GM18499 (cell line): ENCODE measurements around the gene TANGO2.

ENCODE experiments used
- ATAC-seq: cut with Tn5 transposase; IDR thresholded peaks from one replicate; pipeline ENCODE4 v1.9.1; 2021; ENCODE audit warnings: moderate number of reproducible peaks; ENCODE audit not compliant: insufficient read depth, unreplicated experiment

Gene TANGO2, protein sequence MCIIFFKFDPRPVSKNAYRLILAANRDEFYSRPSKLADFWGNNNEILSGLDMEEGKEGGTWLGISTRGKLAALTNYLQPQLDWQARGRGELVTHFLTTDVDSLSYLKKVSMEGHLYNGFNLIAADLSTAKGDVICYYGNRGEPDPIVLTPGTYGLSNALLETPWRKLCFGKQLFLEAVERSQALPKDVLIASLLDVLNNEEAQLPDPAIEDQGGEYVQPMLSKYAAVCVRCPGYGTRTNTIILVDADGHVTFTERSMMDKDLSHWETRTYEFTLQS

DNA sequence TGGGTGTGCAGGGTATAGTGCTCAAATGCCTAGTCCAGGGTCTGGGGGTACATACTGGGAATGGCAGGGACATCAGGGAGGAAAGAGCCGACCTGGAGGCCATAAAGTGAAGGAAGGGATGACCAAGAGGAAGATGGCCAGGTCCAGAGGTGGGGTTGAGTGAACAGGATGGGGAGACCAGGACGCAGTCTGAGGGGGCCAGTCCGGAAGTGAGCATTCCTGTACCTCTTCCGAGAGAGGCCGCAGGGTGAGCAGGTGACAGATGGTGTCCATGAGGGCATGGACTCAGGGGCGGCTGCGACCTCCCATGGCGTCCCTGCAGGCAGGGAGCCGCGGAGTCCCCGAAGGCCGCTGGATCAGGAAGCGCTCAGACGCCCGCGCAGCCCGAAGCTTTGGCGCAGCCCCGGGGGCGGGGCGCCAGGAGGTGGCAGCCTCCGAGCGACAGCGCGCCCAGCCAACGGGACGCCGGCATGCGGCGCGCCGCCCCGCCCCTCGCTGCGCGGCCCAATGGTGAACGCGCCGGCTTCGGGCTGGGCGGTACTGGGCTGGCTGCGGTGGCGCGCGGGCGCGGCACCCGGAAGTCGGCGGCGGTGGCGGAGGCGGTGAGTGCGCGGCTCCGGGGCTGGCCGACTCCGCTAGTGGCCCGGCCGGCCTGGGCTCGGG lies at the start of gene TANGO2:
TSS of gene TANGO2 (plus strand) at position 578 of the 663 bp plus-strand sequence. CDS start 15,689 bp downstream, outside the sequence.
- ATAC-seq = no peak

DNA sequence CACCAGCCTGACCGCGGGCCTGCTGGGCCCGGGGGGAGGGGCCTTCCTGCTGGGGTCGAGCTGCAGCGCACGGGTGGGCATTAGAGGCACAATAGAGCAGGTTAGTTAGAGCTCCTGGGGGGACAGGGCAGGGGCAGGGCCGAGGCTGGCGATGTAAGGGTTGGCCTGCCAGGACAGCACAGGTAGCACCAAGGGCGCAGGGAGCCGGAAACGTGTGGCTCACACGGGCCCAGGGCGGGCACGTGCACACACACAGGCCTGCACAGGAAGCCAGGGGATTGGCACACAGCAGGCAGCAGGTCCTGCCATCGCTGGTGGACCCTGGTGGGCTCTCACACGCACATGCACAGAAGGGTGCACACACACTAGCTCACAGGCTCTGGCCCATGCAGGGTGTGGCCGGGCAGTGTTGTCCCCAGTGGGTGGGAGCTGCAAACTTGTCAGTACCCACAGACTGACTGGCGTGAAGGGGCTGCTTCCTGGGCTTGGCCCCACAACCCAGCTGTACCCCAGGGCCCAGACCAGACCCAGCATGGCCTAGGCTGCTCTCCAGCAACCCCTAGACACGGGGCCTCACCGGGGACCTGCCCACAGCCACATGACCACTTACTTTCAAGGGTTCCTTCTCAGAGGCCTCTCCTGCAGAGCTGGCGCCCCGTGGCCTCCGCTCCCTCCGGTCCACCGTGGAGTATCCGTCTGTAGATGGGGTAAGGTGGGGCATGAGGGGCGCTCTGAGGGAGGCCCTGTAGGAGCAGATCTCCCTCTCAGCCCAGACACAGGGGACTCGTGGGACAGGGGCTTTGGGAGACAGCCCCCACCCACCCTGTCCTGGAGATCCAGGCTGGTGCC lies 49.4 kb upstream of the TANGO2 start:
- no peak for ATAC-seq

DNA sequence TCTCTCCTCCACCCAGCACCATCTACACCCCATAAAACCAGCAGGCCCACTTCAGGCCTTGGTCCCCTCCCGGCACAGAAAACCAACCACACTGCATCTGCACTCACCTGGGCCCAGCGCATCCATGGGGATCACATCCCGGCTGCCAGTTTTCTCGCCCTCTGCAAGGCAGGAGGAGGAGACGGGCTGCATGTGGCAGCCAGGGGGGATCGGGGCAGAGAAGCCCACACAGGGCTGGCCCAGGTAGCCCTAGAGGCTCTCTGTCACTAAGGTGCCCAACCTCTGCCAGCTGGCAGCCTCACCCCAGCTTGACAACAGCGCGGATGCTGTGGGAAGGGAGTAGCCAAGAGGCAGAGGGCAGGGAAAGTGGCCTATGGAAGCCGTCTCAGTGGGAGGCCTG lies 48.7 kb upstream of the TANGO2 start:
- ATAC-seq = no peak

DNA sequence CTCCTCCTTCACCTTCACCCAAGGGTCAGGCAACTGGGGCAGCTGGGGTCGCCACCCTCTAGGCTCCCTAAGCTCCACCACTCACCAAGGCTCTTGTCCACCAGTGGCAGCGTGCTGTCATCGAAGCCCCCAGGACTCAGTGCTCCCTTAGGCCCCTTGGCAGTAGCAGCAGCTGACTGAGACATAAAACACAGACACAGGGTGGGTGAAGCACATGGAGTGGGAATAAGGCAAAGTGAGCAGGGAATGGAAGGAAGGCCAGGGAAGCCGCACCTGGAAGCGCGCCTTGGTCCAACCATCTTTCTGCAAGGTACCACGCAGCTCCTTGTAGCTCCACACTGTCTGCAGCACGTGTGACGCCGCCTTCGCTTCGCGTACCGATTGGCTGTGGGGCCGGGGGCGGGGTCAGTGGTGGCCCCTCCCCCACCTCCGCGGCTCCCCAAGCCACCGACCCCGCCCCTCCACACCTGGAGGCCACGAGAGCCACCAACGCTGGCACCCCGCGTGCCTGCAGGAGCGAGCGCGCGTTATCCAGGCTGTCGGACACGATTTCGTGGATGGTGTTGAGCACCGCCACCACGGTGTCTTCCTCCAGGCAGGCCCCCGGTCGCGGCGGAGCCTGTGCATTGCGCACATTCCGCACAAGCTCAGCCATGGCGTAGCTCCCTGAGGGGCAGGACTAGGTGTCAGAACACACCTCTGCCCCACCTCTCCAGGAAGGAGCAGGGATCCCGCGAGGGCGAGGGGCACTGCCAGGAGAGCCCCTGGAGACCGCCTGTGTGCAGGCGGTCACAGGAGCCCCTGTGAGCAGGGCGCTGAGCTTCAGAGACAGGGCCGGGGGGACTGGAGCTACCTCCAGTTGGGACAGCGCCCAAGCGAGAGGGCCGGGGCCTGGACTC lies 48.0 kb upstream of the TANGO2 start:
- no peak for ATAC-seq

DNA sequence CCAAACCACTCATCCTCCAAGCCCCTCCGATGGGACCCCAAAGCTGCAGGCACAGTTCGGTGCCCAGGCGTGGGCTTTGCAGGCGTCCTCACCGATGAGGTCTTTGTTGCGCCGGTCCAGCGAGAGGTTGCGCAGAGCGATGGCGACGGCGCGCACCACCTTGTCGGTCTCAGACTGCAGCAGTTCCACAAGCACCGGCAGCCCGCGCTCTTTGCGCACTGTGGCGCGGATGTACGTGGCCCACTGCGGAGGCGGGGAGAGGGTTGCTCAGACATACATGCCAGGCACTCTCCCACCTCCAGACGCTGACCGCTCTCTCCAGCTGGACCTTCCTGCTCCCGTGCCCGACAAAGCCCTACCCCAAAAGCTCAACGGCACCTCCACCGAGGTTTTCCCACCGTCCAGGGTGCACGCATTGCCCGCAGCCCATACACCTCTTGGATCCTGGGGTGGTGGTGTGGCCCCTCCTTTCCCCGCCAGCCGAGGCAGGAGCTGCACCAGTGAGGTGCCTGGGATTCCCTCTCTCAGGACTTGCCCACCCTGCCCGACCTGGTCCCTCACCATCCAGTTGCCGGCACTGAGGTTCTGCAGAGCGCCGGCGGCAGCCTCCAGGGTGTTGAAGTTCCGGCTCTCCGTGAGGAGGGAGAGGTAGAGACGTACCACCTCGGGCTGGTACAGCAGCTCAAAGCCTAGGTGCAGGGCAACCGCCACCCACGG lies 47.2 kb upstream of the TANGO2 start:
- no peak for ATAC-seq

DNA sequence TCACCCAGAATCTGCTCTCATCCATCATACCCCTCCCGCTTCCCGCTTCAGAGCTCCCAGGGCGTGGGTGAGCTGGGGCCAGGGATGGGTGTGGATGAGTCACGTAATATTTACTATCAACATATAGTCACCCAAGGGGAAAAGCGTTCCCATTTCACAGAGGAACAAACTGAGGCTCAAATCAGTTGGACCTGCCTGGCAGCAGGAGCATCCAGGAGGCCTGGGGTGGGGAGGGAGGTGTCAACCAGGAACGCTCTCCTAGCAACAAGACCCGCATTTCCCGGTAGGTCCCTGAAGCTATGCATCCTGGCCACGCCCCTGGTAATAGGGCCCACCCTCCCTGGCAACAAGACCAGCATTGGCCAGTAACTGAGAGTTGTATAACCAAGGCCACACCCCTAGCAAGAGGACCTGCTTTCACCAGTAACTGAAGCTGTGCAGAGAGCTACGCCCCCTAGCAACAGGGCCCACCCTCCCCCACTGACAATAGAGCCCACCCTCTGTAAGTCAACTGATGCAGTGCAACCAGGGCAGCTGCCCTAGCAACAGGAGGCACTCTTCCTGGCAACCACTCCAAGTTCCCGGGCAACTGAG lies 46.5 kb upstream of the TANGO2 start:
- ATAC-seq = no peak

DNA sequence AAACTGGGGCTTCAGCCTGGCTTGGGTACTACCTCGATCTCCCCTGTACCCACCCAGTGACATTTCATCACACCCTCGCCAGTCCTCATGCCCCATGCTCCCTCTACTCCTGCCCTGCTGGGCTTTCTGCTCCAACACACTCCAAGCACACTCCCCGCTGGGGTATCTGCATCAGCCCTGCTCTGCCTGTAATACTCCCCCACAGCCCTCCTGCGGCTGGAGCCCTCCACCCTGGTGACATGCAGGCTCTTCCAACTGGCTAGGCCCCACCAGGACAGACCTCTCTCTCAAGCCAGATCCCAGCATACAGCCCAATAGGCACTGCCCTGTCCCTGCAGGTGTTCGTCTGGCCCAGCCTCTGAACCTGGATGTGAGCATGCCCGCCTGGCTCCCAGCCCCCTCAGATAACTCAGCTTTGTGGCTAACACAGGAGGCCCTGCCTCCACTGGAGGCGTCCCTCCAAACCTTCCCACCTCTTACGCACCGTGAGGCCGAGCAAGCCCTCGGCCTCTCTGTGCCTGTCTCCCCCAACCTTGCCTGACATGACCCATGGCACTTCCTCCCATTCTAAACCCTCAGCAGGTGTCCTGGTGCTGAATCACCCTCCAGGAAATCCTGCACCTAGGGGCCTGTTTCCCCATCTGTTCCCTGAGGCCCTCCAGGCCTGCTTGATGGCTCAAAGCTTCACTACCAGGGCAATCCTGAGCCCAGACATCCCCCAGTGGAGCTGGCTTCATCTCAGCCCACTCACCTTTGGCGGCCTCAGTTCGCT lies 45.8 kb upstream of the TANGO2 start:
- no peak for ATAC-seq

DNA sequence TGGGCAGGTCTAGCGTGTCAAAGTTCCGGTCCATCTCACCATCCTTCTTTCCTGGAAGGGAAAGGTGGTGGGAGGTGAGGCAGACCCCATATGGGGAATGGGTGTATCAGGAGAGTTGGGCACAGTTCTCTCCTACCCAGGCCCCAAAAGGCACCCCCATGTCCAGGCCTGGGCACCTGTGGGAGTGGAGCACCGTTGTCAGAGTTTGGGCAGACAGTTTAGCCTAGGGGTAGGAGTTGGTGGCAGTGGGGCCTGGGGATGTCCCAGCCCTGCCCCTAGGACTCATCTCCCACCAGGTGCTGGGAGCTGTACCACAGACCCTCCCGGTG lies 45.2 kb upstream of the TANGO2 start:
- no peak for ATAC-seq

DNA sequence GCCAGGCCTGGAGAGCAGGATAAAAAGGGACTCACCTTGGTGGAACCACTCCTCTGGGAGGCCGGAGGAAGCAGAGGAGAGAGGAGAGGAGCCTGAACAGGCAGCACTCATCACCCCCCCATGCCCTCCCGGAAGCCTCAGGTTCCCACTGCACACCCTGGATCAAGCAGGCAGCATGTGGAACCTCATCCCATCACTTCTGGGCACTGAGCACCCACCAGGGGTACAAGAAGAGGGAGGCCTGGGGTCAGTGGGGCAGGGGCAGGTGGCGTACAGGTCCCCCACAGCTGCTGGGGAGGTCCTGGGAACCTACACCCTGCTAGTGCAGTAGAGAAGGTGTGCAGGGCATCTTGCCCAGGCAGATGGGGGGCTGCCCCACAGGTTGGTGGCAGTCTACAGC lies 44.2 kb upstream of the TANGO2 start:
- no peak for ATAC-seq

DNA sequence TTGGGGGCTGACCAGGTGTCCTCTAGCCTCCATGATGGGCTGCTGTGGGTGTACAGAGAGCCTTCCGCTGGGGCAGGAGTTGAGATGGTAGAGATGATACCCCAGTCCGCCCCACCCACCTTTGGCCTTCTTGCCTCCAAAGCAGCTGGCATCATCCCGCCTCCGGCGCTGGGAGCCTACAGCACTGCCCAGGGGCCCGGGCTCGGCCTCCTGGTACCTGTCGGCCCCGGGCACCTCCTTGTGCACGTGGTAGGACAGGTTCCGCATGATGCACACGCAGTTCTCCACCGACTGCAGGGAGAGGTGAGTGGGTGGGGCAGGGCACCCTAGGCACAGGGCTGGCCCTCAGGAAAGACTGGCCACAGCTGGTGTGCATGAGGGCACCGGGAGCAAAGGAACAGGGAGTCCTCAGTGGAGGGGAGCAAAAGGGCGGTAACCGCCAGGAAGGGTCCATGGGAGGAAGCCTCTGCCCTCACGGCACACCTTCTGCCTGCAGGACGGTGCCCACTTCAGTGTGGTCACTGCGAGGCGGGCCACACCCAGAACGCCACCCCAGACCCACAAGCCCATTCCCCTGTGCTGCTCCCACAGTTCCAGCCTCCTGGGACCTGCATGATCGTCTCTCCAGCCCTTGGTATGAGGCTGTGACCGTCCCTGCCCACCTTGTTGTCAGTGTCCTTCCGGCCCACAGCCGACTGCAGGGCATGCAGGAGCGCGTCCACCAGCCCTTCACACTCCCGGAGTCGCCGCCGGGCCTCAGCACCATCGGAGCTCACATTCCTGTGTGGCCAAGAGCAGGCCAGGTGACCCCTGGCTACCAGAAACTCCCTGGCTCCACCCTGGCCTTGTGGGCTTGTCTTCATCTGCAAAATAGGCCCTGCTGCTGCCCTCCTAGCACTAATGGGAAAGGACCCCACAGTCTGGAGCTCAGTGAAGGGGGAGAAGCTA lies 43.3 kb upstream of the TANGO2 start:
- ATAC-seq = no peak

DNA sequence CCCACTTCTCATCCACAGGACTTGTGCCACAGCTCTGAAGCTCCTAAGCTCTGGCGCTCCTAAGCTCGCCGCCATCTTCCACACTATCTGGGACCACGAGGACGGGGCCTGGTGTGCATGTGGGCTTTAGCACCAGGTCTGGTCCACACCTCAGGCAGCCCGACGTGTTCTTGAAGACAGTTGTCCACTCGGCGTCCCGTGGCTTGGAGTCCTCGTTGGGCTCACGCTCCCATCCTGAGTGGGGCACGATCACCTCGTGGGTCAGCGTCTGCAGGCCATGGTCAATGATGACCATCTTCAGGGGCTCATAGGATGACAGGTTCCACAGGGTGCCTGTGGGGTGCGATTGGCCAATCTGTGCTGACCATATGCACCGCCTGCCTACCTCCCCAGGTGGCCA lies 42.2 kb upstream of the TANGO2 start:
- no peak for ATAC-seq

DNA sequence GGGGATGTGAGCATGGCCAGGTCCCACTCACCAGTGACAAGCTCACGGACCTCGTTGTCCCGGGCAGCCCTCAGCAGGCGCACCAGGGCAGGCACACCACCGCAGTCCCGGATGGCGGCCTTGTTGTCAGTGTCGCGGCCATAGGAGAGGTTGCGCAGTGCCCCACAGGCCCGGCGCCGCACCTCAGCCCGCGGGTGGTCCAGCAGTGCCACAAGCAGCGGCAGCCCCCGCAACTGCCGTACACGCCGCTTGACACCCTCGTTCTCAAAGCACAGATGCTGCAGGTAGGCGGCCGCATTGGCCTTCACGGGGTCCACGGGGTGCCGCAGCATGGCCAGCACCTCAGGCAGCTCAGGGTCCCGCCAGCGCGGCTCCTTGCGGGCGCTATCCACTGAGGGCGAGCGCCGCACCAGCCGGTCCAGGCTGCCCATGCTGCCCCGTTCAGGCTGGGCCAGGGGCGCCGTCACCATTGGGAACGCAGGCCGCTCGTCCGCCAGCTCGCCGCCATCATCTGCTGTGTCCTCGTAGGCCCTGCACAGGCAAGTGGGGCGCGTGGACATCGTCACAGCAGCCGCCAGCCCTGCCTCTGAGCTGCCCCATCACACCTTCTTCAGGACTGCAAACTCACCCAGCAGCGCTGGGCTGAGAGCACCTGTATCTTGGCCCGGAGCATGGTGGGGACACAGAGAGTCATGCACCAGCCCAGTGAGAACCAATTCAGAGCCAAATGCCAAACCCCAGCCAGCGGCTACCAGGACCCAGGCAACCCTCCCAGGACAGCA lies 41.0 kb upstream of the TANGO2 start:
- ATAC-seq = no peak

DNA sequence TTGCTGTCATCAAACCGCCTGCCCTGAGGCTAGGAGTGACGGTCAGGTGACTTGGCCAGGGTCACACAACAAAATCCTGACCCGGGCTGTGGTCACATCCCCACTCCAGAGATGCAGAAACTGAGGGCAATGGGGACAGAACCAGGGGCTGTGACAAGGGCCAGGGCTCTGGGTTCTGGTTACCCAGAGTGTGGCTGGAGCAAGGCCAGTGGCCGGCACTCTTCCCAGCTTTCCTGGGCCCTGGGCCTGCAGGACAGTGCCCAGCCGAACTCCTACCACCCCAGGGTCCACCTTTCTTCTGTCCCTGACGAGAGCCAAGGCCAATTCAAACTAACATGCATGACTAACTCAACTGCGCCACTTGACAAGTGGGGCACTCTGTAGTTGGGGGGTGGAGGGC lies 40.1 kb upstream of the TANGO2 start:
- ATAC-seq = no peak

DNA sequence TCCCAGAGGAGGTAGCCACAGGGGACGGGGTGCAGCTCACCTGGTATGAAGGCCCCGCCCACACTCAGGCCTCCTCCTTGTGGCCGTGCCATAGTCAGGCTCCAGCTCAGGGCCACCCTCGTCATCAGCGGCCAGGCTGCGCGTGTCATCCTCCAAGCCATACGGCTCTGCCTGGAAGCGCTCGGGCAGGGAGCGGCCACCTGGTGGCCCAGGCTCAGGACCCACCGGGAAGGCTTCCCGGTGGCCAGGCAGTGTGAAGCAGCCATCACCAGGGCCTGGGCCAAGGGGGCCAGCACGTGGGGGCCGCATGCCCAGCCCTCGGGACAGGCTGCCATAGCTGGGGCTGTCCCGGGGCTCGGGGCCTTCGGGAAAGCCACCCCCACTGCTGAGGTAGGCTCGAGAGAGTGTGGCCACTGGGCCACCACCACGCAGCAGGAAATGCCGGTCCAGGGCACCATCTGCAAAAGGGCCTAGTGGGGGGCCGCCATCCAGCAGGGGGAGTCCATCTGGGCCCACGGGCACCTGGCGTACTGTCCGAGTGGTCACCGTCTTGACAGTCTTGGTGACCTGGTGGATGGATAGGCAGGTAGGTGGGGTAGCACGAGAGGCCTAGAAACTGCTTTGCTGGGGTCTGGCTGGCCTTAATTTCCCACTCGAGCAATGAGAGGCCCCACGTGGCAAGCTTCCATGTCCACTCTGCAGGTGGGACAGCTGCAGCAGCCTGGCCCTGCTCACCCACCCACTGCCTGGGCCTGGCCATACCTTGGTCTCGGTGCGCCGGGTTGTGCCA lies 39.5 kb upstream of the TANGO2 start:
- no peak for ATAC-seq

DNA sequence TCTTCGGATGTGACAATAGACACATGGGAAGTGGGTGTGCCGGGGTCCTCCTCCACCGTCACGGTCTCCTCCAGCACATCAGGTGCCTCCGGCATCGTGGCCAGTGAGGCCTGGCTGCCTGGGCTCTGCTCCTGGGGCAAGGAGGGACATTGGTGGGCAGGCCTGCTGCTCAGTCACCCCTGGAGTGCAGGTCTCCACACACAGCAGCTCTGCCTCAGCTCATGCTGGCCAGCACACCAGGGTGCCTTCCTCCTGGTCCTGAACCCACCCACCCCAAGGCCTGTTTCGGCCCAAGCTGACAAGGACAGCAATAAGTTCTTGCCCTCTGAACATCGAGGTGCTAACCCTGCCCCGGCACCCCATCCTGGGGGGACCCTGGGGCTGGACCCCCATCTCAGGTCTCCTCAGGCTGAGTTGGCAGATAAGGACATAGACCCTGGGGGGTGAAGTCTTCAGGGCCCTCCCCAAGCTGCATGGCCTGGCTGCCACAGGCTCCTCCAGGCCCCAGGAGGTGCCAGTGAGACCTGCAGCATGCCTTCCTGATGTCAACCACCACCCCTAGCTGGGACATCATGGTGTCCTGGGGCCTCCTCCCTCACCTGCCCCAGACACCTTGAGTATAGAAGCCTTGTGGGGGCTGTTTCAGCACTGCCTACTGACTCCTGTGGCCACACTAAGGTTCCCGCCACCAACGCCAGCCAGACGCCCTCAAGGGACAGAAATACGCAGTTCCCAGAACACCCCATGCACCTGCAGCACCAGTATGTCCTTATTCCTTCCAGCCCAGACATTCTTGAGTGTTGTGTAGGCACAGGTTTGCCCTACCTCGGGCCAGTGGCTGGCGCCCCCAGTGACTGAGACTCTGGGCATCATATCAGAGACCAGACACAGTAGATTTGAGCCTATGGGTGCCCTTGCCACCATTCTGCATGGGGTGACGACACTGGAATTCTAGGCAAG lies 38.7 kb upstream of the TANGO2 start:
- ATAC-seq = no peak
